ENCODE data around the gene C1QL1.
A peak's percentile ranks its signal among the peaks of the same experiment; 100 is the strongest.

C1QL1 gene

DNA sequence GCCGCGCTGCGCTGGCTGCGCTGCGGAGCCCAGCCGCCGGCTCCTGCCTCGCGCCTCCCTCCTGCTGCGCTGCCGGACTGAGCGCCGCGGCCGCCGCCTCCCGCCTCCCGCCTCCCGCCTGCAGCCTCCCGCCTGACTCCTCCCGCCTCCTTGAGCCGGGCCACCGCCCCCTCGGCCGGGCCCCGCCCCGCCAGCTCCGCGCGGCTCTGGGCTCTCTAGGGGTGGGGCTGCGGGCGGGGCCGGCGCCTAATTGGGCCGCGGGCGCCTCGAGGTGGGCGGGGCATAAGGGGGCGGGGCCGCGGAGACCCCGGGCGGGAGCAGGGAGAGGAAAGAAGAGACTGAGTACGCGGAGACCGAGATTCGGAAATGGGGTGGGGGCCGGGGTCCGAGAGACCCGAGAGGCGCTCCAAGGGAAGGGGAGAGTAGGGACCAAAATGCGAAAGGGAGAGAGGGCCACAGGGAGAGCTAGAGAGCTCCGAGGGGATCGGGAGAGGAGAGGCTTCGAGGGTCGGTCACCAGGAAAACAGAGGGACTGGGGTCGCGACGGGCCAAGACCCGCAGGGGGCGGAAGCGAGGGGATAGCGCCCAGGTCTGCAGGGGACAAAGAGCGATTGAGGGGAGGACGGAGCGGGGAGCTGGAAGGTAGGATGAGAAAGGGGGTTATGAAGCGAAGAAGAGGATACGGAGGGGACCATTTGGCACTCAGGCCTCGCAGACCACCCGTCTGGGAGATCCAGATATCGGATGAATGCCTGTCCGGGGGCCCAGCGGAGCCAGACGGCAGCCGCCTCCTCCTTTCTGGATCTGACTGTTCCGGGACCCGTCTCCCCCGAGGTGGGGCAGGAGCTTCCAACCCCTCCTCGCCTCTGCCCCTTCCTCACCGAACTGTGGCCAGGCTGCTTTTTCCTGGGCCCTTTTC is at the start of gene C1QL1:
C1QL1 (minus strand) TSS at position 79 of the 919 bp plus-strand sequence. CDS start 255 bp downstream, outside the sequence.
- in situ Hi-C loops (cut with MboI; ENCODE audit: low pct_unique_long_range_greater_than_20kb, low sequenced_read_pairs, unreplicated experiment) = no loop called here
- peak; percentile 100 for DNase-seq (ENCODE audit: low spot score)
- TF ChIP-seq, protein P1, sequence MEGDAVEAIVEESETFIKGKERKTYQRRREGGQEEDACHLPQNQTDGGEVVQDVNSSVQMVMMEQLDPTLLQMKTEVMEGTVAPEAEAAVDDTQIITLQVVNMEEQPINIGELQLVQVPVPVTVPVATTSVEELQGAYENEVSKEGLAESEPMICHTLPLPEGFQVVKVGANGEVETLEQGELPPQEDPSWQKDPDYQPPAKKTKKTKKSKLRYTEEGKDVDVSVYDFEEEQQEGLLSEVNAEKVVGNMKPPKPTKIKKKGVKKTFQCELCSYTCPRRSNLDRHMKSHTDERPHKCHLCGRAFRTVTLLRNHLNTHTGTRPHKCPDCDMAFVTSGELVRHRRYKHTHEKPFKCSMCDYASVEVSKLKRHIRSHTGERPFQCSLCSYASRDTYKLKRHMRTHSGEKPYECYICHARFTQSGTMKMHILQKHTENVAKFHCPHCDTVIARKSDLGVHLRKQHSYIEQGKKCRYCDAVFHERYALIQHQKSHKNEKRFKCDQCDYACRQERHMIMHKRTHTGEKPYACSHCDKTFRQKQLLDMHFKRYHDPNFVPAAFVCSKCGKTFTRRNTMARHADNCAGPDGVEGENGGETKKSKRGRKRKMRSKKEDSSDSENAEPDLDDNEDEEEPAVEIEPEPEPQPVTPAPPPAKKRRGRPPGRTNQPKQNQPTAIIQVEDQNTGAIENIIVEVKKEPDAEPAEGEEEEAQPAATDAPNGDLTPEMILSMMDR (IDR thresholded peaks at IDR 0.05; ENCODE audit: extremely low read depth, insufficient read depth, missing control alignments) = no peak

DNA sequence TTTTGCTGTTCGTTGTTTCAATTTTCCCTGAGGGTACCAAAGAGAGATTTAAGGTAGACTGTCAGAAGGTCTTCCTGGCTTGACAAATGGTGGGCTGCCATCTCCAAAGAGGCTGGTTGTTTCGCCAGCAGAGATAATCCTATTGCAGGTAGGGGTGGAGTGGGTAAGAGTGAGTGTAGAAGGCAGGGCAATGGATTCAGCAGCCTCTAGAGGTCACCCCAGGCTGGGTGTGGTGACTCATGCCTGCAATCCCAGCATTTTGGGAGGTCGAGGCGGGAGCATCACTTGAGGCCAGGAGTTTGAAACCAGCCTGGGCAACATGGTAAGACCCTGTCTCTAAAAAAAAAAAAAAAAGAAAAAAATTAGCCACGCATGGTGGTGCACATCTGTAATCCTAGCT is 48.7 kb upstream of the C1QL1 start:
- TF ChIP-seq, protein P1 (IDR thresholded peaks at IDR 0.05; ENCODE audit: extremely low read depth, insufficient read depth, missing control alignments) = peak; percentile 43
- in situ Hi-C loops (cut with MboI; ENCODE audit: low pct_unique_long_range_greater_than_20kb, low sequenced_read_pairs, unreplicated experiment) = loop anchor here (10.0 kb wide), 1 partner anchor 92 kb away; no protein-coding TSS in a partner anchor
- DNase-seq (ENCODE audit: low spot score) = no peak

DNA sequence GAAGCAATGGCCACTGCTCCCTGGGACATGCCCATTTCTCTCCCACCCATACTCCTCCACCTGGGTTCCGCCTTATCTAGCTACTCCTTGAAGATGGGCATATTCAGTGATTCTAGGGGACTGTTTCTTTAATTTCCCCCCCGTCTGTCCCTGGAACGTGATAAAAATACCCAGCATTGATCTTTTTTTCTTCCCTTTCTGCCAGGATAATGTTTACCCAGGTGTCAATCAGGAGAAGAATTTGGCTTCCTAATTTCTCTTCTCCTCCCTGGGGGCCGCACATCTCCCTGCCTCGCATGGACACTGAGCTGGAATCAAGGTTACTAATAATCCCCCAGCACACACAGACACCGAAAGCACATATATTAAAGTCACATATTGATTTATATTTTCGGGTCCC is 48.1 kb upstream of the C1QL1 start:
- no peak for DNase-seq (ENCODE audit: low spot score)
- in situ Hi-C loops (cut with MboI; ENCODE audit: low pct_unique_long_range_greater_than_20kb, low sequenced_read_pairs, unreplicated experiment) = loop anchor here (10.0 kb wide), 1 partner anchor 91 kb away; no protein-coding TSS in a partner anchor
- TF ChIP-seq, protein P1 (IDR thresholded peaks at IDR 0.05; ENCODE audit: extremely low read depth, insufficient read depth, missing control alignments) = no peak

DNA sequence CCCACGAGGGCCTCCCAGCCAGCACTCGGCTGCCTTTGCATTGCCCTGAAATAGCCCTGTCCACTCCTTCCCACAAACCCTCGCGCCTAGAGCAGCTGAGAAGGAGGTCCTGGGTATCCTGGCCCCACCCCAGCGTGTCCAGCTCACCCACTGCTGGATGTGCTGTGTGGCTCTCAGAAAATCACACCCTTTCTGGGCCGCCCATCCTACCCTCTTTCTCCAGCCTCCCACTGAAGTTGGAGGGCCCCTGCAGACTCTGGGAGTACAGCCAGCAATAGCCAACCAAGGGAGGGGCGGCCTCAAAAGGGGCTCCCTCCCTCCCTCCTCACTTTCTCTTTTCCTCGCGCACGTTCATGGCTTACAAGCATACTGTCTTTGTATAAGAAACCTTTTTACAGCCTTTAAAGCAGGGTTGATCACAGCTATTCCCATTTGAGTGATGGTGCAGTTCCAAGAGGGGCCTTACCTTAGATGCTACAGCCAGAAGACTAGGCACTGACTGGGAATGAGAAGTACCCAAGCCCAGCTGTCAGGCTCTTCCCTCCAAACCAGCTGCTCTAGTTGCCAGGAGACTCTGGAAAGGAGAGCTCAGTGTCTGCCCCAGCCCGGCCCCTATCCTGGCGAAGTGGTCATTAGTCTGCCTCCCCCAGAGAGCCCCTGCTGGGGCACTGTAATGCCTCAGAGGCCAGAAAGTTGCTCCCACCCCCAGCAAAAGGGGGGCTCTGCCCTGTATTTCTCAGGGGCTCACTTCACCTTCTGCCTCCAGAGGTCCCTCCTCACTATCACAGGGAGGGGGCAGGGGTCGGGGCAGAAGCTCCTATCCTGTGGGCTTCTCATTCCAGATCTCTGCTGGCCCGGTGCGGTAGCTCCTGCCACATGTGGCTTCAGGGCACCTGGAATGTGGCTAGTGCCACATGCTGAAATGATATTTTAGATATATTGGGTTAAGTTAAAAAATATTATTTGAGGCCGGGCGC is 45.2 kb upstream of the C1QL1 start:
- in situ Hi-C loops (cut with MboI; ENCODE audit: low pct_unique_long_range_greater_than_20kb, low sequenced_read_pairs, unreplicated experiment) = loop anchor here (10.0 kb wide), 1 partner anchor 89 kb away; no protein-coding TSS in a partner anchor
- no peak for DNase-seq (ENCODE audit: low spot score)
- TF ChIP-seq, protein P1 (IDR thresholded peaks at IDR 0.05; ENCODE audit: extremely low read depth, insufficient read depth, missing control alignments) = no peak

DNA sequence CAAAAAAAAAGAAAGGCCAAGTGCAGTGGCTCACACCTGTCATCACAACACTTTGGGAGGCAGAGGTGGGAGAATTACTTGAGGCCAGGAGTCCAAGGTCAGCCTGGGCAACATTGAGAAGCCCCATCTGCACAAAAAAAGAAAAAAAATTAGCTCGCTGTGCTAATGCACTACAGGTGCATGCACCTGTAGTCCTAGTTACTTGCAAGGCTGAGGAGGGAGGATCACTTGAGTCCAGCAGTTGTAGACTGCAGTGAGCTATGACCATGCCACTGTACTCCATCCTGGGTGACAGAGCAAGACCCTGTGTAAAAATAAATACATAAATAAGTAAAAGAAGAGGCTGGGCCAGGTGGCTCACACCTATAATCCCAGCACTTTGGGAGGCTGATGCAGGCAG is 43.7 kb upstream of the C1QL1 start:
- TF ChIP-seq, protein P1 (IDR thresholded peaks at IDR 0.05; ENCODE audit: extremely low read depth, insufficient read depth, missing control alignments) = no peak
- in situ Hi-C loops (cut with MboI; ENCODE audit: low pct_unique_long_range_greater_than_20kb, low sequenced_read_pairs, unreplicated experiment) = loop anchor here (10.0 kb wide), 1 partner anchor 87 kb away; no protein-coding TSS in a partner anchor
- no peak for DNase-seq (ENCODE audit: low spot score)

Data from GM13977 (cell line).